ENCODE measurements around the gene BHLHE40. TPM values are rescaled to one million over a fixed set of nuclear protein-coding genes. Genes with fewer than 3 reads are reported as not detected.

The BHLHE40 gene
- total and polyA plus RNA-seq, 2 of the 13 experiments (the other 11 are each of a cell fraction or from before 2014, with no cell fraction given): 1.8 to 51.0 TPM

- TF ChIP-seq ZNF629 (CRISPR knock-in tag; conservative IDR thresholded peaks at IDR 0.05) (no peak; the same call in 1 of the 2 replicates), SRSF4 (IDR thresholded peaks at IDR 0.05; ENCODE audit: low read depth, low read length, poor library complexity, severe bottlenecking) (no peak), ZNF672 (CRISPR knock-in tag; IDR thresholded peaks at IDR 0.05) (peak; percentile 41; the same call in 1 of the 2 replicates), CHD4 (IDR thresholded peaks at IDR 0.05; ENCODE audit: borderline replicate concordance, low read length) (no peak; the same call in 1 of the 2 replicates), MAFK (conservative IDR thresholded peaks at IDR 0.05 in 1 of 2, IDR thresholded peaks at IDR 0.05 in 1 of 2; ENCODE audit: low read length in 2 of 2) (no peak), E2F5 (CRISPR knock-in tag; conservative IDR thresholded peaks at IDR 0.05) (0 out of 2 replicates have a peak, but pooled peaks have one; percentile 22), SPEN (CRISPR knock-in tag; IDR thresholded peaks at IDR 0.05; ENCODE audit: low read depth) (peak; percentile 96), ZBTB14 (CRISPR knock-in tag; IDR thresholded peaks at IDR 0.05) (no peak), CENPX (CRISPR knock-in tag; IDR thresholded peaks at IDR 0.05) (no peak), SKIL (CRISPR knock-in tag; IDR thresholded peaks at IDR 0.05; ENCODE audit: borderline replicate concordance) (peak; percentile 97), SNAPC2 (CRISPR knock-in tag; IDR thresholded peaks at IDR 0.05) (0 out of 2 replicates have a peak, but pooled peaks have one; percentile 28), SOX5 (CRISPR knock-in tag; IDR thresholded peaks at IDR 0.05; ENCODE audit: borderline replicate concordance) (peak; percentile 78), CEBPZ (IDR thresholded peaks at IDR 0.05; ENCODE audit: low read length) (no peak), ZNF558 (CRISPR knock-in tag; IDR thresholded peaks at IDR 0.05; ENCODE audit: borderline replicate concordance) (peak; percentile 58; the same call in 1 of the 2 replicates), ZNF570 (CRISPR knock-in tag; IDR thresholded peaks at IDR 0.05; ENCODE audit: borderline replicate concordance) (0 out of 2 replicates have a peak, but pooled peaks have one; percentile 40), ZNF790 (CRISPR knock-in tag; IDR thresholded peaks at IDR 0.05; ENCODE audit: borderline replicate concordance) (no peak), REPIN1 (CRISPR knock-in tag; IDR thresholded peaks at IDR 0.05; ENCODE audit: borderline replicate concordance, low read depth) (peak; percentile 81)
These were observed 852 bp upstream of the BHLHE40 start (continued) for GRCh38 chr3:4978204-4978965.
